Astrocyte of the cerebellum (primary cell): ENCODE data around the gene ENTPD1.
"Not testable (repeated sequence)": the region's sequence is repeated elsewhere in the genome, so short reads cannot be mapped to it uniquely, and the experiment has no call there.

Experiments
- DNase-seq: peaks from one replicate; pipeline ENCODE4 v3.0.0-alpha.2; 2011; ENCODE audit warnings: low read depth
- H3K4me3 ChIP-seq: 2 replicates; pipeline ENCODE4 v1.5.1; 2011; ENCODE audit warnings: mild to moderate bottlenecking, low read depth, low read length, moderate library complexity
- in situ Hi-C: cut with HindIII; loops from 2 replicates; pipeline ENCODE4 v1.10.0; 2017; ENCODE audit warnings: low sequenced_read_pairs
- TF ChIP-seq, protein P1 (sequence below): IDR thresholded peaks from 2 replicates; pipeline ENCODE4 v1.5.1; 2012; ENCODE audit warnings: low read length, low read depth, moderate library complexity, mild to moderate bottlenecking; ENCODE audit errors: missing control alignments

The ENTPD1 gene

DNA sequence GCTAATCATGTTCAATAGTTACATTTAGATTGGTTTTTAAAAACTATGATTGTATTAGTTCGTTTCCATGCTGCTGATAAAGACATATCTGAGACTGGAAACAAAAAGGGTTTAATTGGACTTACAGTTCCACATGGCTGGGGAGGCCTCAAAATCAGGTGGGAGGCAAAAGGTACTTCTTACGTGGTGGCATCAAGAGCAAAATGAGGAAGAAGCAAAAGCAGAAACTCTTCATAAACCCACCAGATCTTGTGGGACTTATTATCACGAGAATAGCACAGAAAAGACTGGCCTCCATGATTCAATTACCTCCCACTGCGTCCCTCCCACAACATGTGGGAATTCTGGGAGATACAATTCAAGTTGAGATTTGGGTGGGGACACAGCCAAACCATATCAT lies 117.7 kb downstream of the ENTPD1 start:
- TF ChIP-seq, protein P1, sequence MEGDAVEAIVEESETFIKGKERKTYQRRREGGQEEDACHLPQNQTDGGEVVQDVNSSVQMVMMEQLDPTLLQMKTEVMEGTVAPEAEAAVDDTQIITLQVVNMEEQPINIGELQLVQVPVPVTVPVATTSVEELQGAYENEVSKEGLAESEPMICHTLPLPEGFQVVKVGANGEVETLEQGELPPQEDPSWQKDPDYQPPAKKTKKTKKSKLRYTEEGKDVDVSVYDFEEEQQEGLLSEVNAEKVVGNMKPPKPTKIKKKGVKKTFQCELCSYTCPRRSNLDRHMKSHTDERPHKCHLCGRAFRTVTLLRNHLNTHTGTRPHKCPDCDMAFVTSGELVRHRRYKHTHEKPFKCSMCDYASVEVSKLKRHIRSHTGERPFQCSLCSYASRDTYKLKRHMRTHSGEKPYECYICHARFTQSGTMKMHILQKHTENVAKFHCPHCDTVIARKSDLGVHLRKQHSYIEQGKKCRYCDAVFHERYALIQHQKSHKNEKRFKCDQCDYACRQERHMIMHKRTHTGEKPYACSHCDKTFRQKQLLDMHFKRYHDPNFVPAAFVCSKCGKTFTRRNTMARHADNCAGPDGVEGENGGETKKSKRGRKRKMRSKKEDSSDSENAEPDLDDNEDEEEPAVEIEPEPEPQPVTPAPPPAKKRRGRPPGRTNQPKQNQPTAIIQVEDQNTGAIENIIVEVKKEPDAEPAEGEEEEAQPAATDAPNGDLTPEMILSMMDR, result no peak
- in situ Hi-C loops, result no loop called here
- H3K4me3 ChIP-seq, result no peak overlapping the region
- no peak for DNase-seq

DNA sequence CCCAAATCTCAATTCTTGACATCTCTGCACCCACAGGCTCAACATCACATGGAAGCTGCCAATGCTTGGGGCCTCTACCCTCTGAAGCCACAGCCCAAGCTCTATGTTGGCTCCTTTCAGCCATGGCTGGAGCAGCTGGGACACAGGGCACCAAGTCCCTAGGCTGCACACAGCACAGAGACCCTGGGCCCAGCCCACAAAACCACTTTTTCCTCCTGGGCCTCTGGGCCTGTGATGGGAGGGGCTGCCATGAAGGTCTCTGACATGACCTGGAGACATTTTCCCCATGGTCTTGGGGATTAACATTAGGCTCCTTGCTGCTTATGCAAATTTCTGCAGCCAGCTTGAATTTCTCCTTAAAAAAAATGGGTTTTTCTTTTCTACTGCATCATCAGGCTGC lies 118.8 kb downstream of the ENTPD1 start:
- in situ Hi-C loops, H3K4me3 ChIP-seq: not testable (repeated sequence)

GRCh38 chr10:95876756-95877155 lies 120.8 kb downstream of the ENTPD1 start:
- in situ Hi-C loops, result no loop called here

More for the DNA sequence above, 118.8 kb downstream of the ENTPD1 start:
- not testable (repeated sequence) for DNase-seq

GRCh38 chr10:95877881-95878280 lies 121.9 kb downstream of the ENTPD1 start:
- in situ Hi-C loops, result no loop called here
- TF ChIP-seq, protein P1, result no peak
- DNase-seq, result no peak
- H3K4me3 ChIP-seq, result no peak overlapping the region

More at GRCh38 chr10:95876756-95877155, 120.8 kb downstream of the ENTPD1 start:
- TF ChIP-seq, protein P1, result no peak
- H3K4me3 ChIP-seq, result no peak overlapping the region
- no peak for DNase-seq

DNA sequence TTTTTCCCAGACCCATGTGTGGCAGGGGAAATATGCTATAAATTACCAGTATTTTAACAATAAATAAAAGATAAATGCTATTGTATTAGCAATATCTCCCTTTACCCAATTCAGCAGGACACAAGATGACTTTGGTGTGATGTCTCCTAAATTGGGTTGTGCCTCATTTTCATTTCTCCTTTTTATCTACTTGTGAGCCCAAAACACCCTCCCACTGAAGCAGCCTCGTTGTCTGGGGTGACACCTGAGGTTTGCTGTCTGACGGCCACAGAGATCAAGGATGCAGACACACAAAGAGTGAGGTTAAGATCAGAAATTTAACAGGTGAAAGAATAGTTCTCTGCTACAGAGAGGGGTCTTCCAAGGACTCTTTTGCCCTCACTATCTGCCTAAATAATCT lies 124.7 kb downstream of the ENTPD1 start:
- H3K4me3 ChIP-seq, result no peak overlapping the region
- no peak for DNase-seq
- in situ Hi-C loops, result no loop called here

GRCh38 chr10:95881316-95881715 lies 125.4 kb downstream of the ENTPD1 start:
- DNase-seq, result no peak
- in situ Hi-C loops, result no loop called here
- TF ChIP-seq, protein P1, result no peak
- no peak overlapping the region for H3K4me3 ChIP-seq

More for the DNA sequence above, 124.7 kb downstream of the ENTPD1 start:
- TF ChIP-seq, protein P1, result no peak

DNA sequence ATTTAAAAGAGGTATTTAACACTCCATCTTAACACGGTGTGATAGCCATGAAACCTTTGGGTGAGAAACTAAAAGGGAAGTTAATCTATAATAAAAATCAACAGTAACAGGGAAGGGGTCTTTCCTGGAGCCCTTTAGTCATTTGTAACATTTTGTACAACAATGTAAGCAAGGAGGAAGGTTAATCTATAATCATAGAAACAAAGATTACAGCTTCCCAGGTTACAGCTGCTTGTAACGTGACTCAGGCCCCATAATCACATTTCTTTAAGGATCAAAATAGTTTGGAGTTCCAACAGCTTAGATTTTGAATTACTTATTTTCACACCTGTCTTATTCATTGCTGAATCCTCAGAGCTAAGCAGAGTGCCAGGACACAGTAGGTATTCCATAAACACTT lies 133.9 kb downstream of the ENTPD1 start:
- H3K4me3 ChIP-seq, result no peak overlapping the region
- no peak for DNase-seq
- in situ Hi-C loops, result no loop called here
- TF ChIP-seq, protein P1, result no peak
